SU-DHL-6 (cell line): Measurements from ENCODE around the gene SLC24A3.

Experiments used
- H2AFZ ChIP-seq: fragments of 200-600 bp; sonication (generic); 2 replicates; pipeline ENCODE4 v1.6.1; 2014; ENCODE audit warnings: low read depth, mild to moderate bottlenecking, moderate library complexity, mixed read lengths, antibody characterized with exemption, low read length; ENCODE audit not compliant: severe bottlenecking
- H3F3A ChIP-seq: fragments of 200-600 bp; shearing (Covaris generic); 2 replicates; pipeline ENCODE4 v1.6.0; 2016; ENCODE audit warnings: antibody characterized with exemption, mild to moderate bottlenecking; ENCODE audit not compliant: insufficient read depth
- H3K27ac ChIP-seq: fragments of 200-600 bp; sonication (generic); 2 replicates; pipeline ENCODE4 v1.5.1; 2016; ENCODE audit warnings: low read depth, mild to moderate bottlenecking, low read length, moderate library complexity, mixed read lengths
- H3K27me3 ChIP-seq: fragments of 200-600 bp; sonication (generic), shearing (Covaris generic); 2 replicates; pipeline ENCODE4 v1.6.0; 2014; ENCODE audit warnings: mild to moderate bottlenecking, low read length
- H3K36me3 ChIP-seq: fragments of 200-600 bp; sonication (generic); 2 replicates; pipeline ENCODE4 v1.6.1; 2014; ENCODE audit warnings: mild to moderate bottlenecking, low read length, mixed read lengths
- H3K4me2 ChIP-seq: fragments of 300-600, 200-600 bp; shearing (Covaris generic), sonication (generic); 2 replicates; pipeline ENCODE4 v1.6.0; 2014; ENCODE audit warnings: low read length, low read depth, mild to moderate bottlenecking; ENCODE audit not compliant: poor library complexity, severe bottlenecking
- H3K4me3 ChIP-seq: fragments of 200-600 bp; sonication (generic); 2 replicates; pipeline ENCODE4 v1.5.1; 2014; ENCODE audit warnings: antibody characterized with exemption, low read length, mild to moderate bottlenecking, mixed read lengths; ENCODE audit not compliant: insufficient read depth, poor library complexity, severe bottlenecking
- H3K79me2 ChIP-seq: fragments of 200-600 bp; sonication (generic); 2 replicates; pipeline ENCODE4 v1.6.1; 2014; ENCODE audit warnings: mild to moderate bottlenecking, low read length, moderate library complexity; ENCODE audit not compliant: insufficient read depth
- H3K9ac ChIP-seq: fragments of 200-600 bp; sonication (generic); 2 replicates; pipeline ENCODE4 v1.7.0; 2014; ENCODE audit warnings: mild to moderate bottlenecking, low read length
- H3K9me2 ChIP-seq: fragments of 200-600 bp; sonication (generic); replicated peaks from 2 replicates; pipeline ENCODE4 v1.6.1; 2014; ENCODE audit warnings: low read length; ENCODE audit not compliant: insufficient read depth
- H3K9me3 ChIP-seq: fragments of 200-600 bp; sonication (generic); 2 replicates; pipeline ENCODE4 v1.6.1; 2014; ENCODE audit warnings: low read length, mixed read lengths; ENCODE audit not compliant: insufficient read depth
- H4K20me1 ChIP-seq: fragments of 200-600 bp; sonication (generic); 2 replicates; pipeline ENCODE4 v1.6.1; 2014; ENCODE audit warnings: low read depth, mild to moderate bottlenecking, antibody characterized with exemption, low read length, moderate library complexity, mixed read lengths
- CTCF ChIP-seq: fragments of 200-600 bp; sonication (generic); IDR thresholded peaks from one replicate; pipeline ENCODE4 v1.5.1; 2017; ENCODE audit warnings: antibody characterized with exemption, mild to moderate bottlenecking, low read length, moderate library complexity; ENCODE audit not compliant: insufficient read depth, poor library complexity, severe bottlenecking
- EZH2phosphoT487 ChIP-seq: fragments of 200-600 bp; sonication (generic), shearing (Covaris generic); conservative IDR thresholded peaks from 2 replicates; pipeline ENCODE4 v1.6.1; 2018; ENCODE audit warnings: mild to moderate bottlenecking, antibody characterized with exemption, low read length, moderate library complexity, mixed read lengths

SLC24A3 gene

DNA sequence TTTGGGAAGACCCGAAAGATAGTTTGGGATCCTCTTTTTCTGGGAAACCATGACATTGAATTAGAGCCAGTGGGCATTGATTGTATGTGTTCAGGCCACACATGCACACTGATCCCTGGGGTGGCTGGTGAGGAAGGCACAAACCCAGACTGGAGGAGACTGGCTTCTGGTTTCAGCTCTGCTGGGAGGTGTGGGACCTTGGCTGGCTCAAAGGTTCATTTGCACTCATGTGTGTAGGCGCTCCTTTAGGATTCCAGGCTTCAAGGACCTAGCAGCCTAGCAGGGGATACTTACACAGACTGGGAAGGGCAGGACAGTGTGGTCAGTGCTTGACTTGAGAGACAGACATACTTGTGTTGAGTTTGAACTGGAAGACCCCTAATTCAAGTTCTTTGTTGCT is 552.8 kb downstream of the SLC24A3 start:
- Histone ChIP-seq H3K36me3 (no peaks in the 10 kb centered on the region), H3K4me3 (no peak overlapping the region), H3K9ac (no peak overlapping the region), H3K79me2 (no peaks in the 10 kb centered on the region), H3K27ac (no peak overlapping the region), H3K9me3 (no peaks in the 10 kb centered on the region), H3K27me3 (no peaks in the 10 kb centered on the region), H3K9me2 (no peaks in the 10 kb centered on the region), H3K4me2 (no peak overlapping the region), H2AFZ (no peak overlapping the region), H4K20me1 (no peaks in the 10 kb centered on the region), H3F3A (no peaks in the 10 kb centered on the region)
- TF ChIP-seq EZH2phosphoT487 = no peak
- no peak for TF ChIP-seq CTCF

DNA sequence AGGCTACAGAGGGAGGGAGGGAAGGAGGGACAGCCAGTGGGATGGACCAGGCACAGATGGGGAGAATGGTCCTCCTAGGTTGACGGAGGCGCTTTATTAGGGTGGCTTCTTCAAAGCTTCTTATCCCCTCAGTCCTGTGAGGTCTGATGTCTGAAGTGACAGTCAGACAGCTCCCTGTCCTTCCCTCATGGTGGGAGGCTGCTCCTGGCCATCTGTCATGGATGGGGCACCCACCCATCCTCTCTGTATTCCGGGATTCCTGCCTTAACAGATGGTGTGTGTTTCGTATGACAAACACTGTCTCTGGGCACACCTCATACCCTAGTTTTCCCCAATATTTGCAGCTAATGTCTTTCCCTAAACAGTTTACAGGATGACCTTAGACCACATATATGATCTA is 553.5 kb downstream of the SLC24A3 start:
- Histone ChIP-seq H3K4me2 (no peak overlapping the region), H3K9me2 (no peaks in the 10 kb centered on the region), H3K27me3 (no peaks in the 10 kb centered on the region), H3K9ac (no peak overlapping the region), H3F3A (no peaks in the 10 kb centered on the region), H3K27ac (no peak overlapping the region), H3K79me2 (no peaks in the 10 kb centered on the region), H2AFZ (no peak overlapping the region), H3K36me3 (no peaks in the 10 kb centered on the region), H3K9me3 (no peaks in the 10 kb centered on the region), H3K4me3 (no peak overlapping the region), H4K20me1 (no peaks in the 10 kb centered on the region)
- no peak for TF ChIP-seq EZH2phosphoT487
- no peak for TF ChIP-seq CTCF

DNA sequence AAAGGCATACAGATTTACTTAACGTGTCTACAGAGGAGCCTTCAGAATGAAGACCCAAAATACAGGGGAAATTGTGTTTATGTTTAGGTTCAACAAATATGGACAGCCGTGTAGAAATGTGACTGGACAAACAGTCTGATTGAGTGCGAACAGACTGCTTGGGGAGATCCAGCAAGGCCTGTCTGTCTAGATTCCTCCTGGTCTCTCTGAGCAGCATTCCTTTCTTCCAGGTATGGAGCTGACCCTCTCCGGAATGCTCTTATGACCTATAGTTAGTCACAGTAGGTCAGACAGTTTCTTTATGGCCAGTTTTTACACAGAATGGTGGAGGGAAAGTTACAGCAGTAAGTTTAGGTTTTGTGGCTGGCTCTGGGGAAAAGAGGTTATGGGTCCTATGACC is 554.6 kb downstream of the SLC24A3 start:
- Histone ChIP-seq H4K20me1 (no peaks in the 10 kb centered on the region), H3K27ac (no peak overlapping the region), H3K4me3 (no peak overlapping the region), H3K9ac (no peak overlapping the region), H3K4me2 (no peak overlapping the region), H3K27me3 (no peaks in the 10 kb centered on the region), H2AFZ (no peak overlapping the region), H3F3A (no peaks in the 10 kb centered on the region), H3K36me3 (no peaks in the 10 kb centered on the region), H3K9me3 (no peaks in the 10 kb centered on the region), H3K79me2 (no peaks in the 10 kb centered on the region), H3K9me2 (no peaks in the 10 kb centered on the region)
- TF ChIP-seq CTCF = no peak
- TF ChIP-seq EZH2phosphoT487 = no peak

DNA sequence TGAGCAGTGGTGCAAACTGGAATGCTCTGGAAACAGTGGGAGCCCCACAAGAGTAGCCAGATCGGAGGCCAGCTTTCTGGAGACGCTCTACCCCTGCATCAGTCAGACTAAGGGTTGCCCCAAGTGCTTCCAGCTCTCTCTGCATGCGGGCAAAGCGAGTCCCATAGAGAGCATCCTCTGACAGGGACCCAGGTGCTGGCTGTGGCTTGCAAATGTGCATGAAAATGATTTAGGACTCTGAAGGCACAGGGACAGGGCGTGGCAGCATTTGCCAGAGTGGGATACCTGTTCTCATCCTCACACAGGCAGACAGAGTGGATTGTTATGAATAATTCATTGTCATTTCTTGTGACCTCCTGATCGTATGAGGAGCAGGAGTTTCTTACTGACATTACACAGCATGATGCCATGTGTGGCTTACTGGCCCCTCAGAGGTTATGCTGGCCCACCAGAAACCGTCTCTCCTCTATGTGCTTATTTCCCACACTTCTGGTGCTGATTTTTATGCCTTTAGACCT is 555.9 kb downstream of the SLC24A3 start:
- Histone ChIP-seq H3K27me3 (no peaks in the 10 kb centered on the region), H3K9me3 (no peaks in the 10 kb centered on the region), H3K9ac (no peak overlapping the region), H3F3A (no peaks in the 10 kb centered on the region), H3K27ac (no peak overlapping the region), H3K36me3 (no peaks in the 10 kb centered on the region), H2AFZ (no peak overlapping the region), H3K4me3 (no peak overlapping the region), H3K9me2 (no peaks in the 10 kb centered on the region), H3K4me2 (no peak overlapping the region), H4K20me1 (no peaks in the 10 kb centered on the region), H3K79me2 (no peaks in the 10 kb centered on the region)
- TF ChIP-seq EZH2phosphoT487 = no peak
- no peak for TF ChIP-seq CTCF
